Activated T-helper 17 cell treated with anti-CD3 and anti-CD28 coated beads, Interleukin-2, amount 50 U/mL, for 72 hours (primary cell): ENCODE data around the gene MTNR1B. TPM values are rescaled to one million over a fixed set of nuclear protein-coding genes. Genes with fewer than 3 reads are reported as not detected.

Experiments
- ATAC-seq: fragments of 150-1000 bp; cut with Tn5 transposase; replicated peaks from 2 replicates; pipeline ENCODE4 v1.10.0; 2021; ENCODE audit warnings: mild to moderate bottlenecking, moderate library complexity
- H3K27ac Mint-ChIP-seq: one replicate; pipeline ENCODE4 v1.8.0; 2022; ENCODE audit warnings: mixed read lengths
- H3K27me3 Mint-ChIP-seq: one replicate; pipeline ENCODE4 v1.8.0; 2022; ENCODE audit warnings: mixed read lengths
- H3K36me3 Mint-ChIP-seq: one replicate; pipeline ENCODE4 v1.8.0; 2022; ENCODE audit warnings: low read depth, mild to moderate bottlenecking, mixed read lengths
- H3K4me1 Mint-ChIP-seq: one replicate; pipeline ENCODE4 v1.8.0; 2022; ENCODE audit warnings: mixed read lengths
- H3K4me3 Mint-ChIP-seq: one replicate; pipeline ENCODE4 v1.8.0; 2022; ENCODE audit warnings: mild to moderate bottlenecking, mixed read lengths
- H3K9me3 Mint-ChIP-seq: one replicate; pipeline ENCODE4 v1.8.0; 2022; ENCODE audit warnings: mixed read lengths
- total RNA-seq, 2 donors: library from RNA; stranded (reverse); gene quantifications; one replicate each; pipeline ENCODE4 v1.2.3, GENCODE V29; 2022

MTNR1B gene
- total RNA-seq, 2 donors from 2014 or later: not detected

- Mint-ChIP-seq H3K4me1 (no peaks in the 10 kb centered on the region), H3K36me3 (no peaks in the 10 kb centered on the region), H3K27me3 (peaks cover 5% of the 10 kb centered on the region), H3K9me3 (peaks cover 4% of the 10 kb centered on the region), H3K27ac (no peak overlapping the region), H3K4me3 (no peak overlapping the region)
- no peak for ATAC-seq
Observed at GRCh38 chr11:93000511-93001476, 31.3 kb downstream of the MTNR1B start.

- Mint-ChIP-seq H3K36me3 (no peaks in the 10 kb centered on the region), H3K9me3 (peaks cover 4% of the 10 kb centered on the region), H3K4me3 (no peak overlapping the region), H3K27me3 (peaks cover 5% of the 10 kb centered on the region), H3K27ac (no peak overlapping the region), H3K4me1 (no peaks in the 10 kb centered on the region)
- no peak for ATAC-seq
Observed at GRCh38 chr11:93001806-93002205, 32.4 kb downstream of the MTNR1B start.

DNA sequence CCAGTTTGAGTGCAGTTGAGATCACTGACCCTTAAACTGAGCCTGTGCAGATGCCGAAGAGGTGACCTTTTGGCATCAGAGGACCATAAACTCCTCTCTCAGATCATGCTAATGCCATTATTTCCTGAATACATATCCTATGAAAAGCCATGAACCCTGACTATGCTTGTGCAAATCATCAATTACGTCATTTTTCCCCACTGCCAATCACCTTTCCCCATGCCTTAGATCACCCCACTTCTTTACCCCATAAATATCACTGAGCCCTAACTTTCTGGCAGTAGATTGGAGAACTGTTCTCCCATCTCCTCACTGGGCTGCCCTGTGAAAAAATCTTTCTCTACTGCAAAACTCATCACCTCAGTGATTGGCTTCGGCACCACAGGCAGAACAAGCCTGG is 32.9 kb downstream of the MTNR1B start:
- no peak overlapping the region for H3K4me3 Mint-ChIP-seq
- H3K27ac Mint-ChIP-seq: no peak overlapping the region
- no peaks in the 10 kb centered on the region for H3K4me1 Mint-ChIP-seq
- peaks cover 5% of the 10 kb centered on the region for H3K27me3 Mint-ChIP-seq
- no peaks in the 10 kb centered on the region for H3K36me3 Mint-ChIP-seq
- H3K9me3 Mint-ChIP-seq: peaks cover 4% of the 10 kb centered on the region
- ATAC-seq: no peak

DNA sequence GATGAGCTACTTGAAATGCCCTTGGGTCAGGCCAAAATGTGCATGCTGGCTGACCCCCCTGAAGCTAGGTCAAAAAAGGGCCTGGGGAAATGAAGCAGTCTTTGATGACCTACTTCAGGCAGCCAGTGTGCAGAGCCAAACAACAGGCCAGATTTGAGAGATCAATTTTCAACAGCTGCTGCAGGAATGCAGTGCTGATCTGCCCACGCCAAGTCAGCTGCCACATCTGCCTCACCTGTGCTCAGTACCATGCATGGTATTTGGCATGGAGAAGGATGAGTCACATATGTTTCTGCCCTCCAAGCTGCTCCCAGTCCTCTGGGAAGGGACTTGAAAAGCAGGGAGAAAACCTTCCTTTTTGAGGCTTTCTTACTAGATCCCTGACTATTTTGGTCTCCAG is 35.8 kb downstream of the MTNR1B start:
- Mint-ChIP-seq H3K36me3 (no peaks in the 10 kb centered on the region), H3K27me3 (peaks cover 5% of the 10 kb centered on the region), H3K27ac (no peak overlapping the region), H3K4me3 (no peak overlapping the region), H3K4me1 (no peaks in the 10 kb centered on the region), H3K9me3 (peaks cover 4% of the 10 kb centered on the region)
- no peak for ATAC-seq

DNA sequence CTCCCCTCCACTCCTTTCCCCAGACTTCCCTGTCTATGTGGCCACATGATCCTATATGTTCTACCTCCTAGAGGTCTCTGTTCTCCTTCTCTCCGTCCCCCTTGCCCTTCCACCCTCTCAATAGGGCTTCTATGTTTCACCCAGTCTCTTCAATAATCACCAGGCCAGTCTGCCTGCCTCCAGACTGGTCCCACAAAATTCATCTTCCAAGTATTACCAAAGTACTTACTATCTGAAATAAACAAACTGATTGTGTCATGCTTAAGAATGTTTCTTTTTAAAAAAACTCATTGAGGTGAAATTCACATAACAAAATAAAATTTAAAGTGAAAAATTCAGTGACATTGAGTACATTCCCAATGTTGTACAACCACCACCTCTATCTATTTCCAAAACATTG is 44.2 kb downstream of the MTNR1B start:
- H3K27me3 Mint-ChIP-seq: peaks cover 4% of the 10 kb centered on the region
- H3K27ac Mint-ChIP-seq: no peak overlapping the region
- H3K36me3 Mint-ChIP-seq: no peaks in the 10 kb centered on the region
- H3K9me3 Mint-ChIP-seq: no peaks in the 10 kb centered on the region
- H3K4me1 Mint-ChIP-seq: no peaks in the 10 kb centered on the region
- no peak for ATAC-seq
- no peak overlapping the region for H3K4me3 Mint-ChIP-seq

DNA sequence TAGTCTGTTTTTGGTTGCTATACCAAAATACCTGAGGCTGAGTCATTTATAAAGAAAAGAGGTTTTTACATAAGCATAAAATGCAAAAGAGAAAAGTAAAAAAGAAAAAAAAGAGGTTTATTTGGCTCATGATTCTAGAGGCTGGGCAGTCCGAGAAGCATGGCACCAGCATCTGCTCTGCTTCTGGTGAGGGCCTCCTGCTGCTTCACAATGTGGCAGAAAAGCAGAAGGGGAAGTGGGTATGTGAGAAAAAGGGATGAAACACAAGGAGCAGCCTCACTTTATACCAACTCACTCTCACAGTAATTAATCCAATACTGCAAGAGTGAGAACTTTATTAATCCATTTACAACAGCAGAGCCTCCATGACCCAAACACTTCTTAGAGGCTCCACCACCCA is 47.1 kb downstream of the MTNR1B start:
- Mint-ChIP-seq H3K27me3 (peaks cover 14% of the 10 kb centered on the region), H3K9me3 (no peaks in the 10 kb centered on the region), H3K36me3 (no peaks in the 10 kb centered on the region), H3K27ac (no peak overlapping the region), H3K4me1 (no peaks in the 10 kb centered on the region), H3K4me3 (no peak overlapping the region)
- ATAC-seq: no peak

DNA sequence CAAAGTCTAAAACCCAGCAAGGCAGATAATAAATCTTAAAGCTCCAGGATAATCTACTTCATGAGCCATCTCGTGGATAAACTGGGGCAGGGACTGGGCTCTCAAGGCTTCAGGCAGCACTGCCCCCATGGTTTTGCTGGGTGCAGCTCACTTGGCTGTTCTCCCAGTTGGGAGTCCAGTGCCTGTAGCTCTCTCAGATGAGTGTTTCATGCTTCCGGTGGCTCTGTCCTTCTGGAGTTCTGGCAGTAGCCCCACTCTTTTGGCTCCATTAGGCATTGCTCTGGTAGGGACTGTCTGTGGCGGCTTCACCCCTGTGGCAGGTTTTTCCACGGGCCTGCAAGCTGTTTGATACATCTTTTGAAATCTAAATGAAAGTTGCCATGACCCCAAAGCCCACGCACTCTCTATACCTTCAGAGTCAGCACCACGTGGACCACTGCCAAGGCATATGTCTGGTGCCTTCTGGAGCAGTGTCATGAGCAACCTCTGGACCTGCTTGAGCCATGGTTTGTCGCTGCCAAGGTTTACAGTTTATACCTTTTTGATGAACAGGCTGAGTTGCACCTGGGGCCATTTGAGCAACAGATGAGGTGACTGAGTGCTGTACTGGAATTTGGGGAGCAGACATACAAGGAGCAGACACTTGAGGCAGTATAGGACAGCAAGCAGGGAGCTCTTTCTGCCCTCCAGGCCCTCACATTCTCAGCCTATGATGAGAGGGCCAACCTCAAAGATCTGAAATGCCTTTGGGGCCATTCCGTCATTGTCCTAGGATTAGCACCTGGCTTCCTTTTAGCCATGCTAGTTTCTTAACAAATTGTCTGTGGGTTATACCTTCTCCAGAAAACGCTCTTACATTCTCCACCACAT is 48.6 kb downstream of the MTNR1B start:
- Mint-ChIP-seq H3K4me3 (no peak overlapping the region), H3K4me1 (no peaks in the 10 kb centered on the region), H3K36me3 (no peaks in the 10 kb centered on the region), H3K27me3 (peaks cover 17% of the 10 kb centered on the region), H3K27ac (no peak overlapping the region), H3K9me3 (no peaks in the 10 kb centered on the region)
- no peak for ATAC-seq

DNA sequence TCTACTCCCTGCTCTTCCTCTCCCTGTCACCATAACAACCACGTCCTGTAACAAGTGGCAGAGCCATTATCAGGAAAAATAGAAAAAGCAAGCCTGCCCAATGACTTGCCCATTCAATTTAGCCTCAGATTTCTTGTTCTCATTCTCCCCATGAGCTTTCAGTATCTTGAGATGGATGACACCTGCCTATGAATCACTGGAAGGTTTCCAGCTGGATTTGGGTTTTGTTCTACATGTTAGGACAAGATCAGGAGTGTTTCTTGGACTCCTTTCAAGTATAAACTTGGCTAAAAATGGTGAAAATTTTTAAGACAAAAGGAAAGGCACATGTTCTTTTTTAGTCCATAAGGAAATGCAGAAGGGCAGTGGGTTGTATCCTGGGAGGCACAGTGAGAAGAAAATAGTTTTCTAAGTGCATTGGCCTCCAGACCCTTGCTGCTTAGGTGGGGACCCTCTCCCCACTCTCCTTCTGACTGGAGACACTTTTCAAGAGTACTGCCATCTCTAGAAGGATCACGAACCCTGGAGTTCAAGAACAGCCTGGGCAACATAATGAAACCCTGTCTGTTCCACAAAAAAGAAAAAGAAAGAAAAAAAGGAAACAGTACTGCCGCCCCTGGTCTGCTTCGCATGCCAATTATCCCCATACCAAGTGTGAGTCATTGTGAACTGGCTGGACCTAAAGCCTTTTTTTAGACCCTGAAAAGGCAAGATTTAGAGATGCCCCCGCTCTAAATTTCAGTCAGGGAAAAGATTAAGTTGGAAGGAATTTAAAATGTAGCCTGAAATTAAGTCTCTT is 51.0 kb downstream of the MTNR1B start:
- Mint-ChIP-seq H3K27ac (no peak overlapping the region), H3K27me3 (peaks cover 14% of the 10 kb centered on the region), H3K36me3 (no peaks in the 10 kb centered on the region), H3K4me3 (no peak overlapping the region), H3K4me1 (no peaks in the 10 kb centered on the region), H3K9me3 (no peaks in the 10 kb centered on the region)
- ATAC-seq: peak; percentile 23

DNA sequence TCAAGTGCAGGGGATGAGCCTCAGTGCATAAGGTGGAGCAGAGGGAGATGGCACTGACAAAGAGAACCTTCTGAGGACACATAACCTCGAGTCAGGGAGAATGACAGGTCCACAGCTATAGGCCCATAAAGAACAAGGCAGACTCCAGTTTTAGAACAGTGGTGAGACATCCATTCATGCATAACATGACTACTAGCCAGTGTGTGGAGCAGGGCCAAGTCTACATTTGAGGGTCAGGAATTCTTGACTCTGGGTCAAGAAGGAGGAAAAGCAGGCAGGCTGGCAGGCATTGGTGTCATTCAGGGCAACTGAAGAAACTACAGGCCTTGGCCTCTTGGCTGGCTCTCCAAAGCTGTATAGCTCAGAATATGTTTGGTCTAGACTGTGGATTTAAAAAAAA is 54.9 kb downstream of the MTNR1B start:
- no peak for ATAC-seq
- Mint-ChIP-seq H3K4me1 (no peaks in the 10 kb centered on the region), H3K36me3 (no peaks in the 10 kb centered on the region), H3K27me3 (peaks cover 19% of the 10 kb centered on the region), H3K9me3 (no peaks in the 10 kb centered on the region), H3K4me3 (no peak overlapping the region), H3K27ac (no peak overlapping the region)

DNA sequence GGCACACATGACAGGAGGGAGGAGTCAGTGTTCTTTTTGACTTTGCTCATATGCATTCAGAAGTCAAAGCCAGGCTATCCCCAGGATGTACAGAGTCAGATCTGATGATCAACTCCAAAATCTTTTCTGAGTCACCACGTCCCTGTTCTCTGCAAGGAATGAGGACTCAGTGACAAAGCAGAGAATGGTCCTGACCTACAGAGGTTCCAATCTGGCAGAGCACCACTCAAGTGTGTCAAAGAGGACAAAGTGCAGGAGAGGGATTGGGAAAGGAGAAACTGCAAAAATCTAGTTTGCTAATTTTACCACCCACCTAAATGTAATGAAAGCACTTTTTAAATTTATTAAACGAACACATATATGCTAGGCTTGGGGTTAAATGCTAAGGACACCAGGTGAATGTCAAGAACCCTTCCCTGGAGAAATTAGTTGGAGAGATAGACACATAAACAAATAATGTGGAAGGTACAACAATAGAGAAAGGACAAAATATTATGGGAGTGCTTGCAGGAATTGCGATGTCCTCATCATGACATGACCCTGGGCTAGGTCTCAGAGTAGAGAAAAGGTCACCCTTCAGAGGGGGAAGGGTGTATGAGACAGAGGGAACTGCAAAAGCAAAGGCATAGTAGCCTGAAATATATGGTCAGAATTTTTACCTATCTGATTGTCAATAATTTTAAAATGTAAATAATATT is 56.3 kb downstream of the MTNR1B start:
- Mint-ChIP-seq H3K4me3 (no peak overlapping the region), H3K36me3 (no peaks in the 10 kb centered on the region), H3K27me3 (peaks cover 16% of the 10 kb centered on the region), H3K27ac (no peak overlapping the region), H3K4me1 (no peaks in the 10 kb centered on the region), H3K9me3 (no peaks in the 10 kb centered on the region)
- no peak for ATAC-seq

- Mint-ChIP-seq H3K9me3 (no peaks in the 10 kb centered on the region), H3K4me1 (peaks cover 5% of the 10 kb centered on the region), H3K27me3 (peaks cover 14% of the 10 kb centered on the region), H3K4me3 (peak overlapping the region; percentile 60), H3K36me3 (no peaks in the 10 kb centered on the region), H3K27ac (peak overlapping the region; percentile 63)
- ATAC-seq: peak; percentile 30
Observed at GRCh38 chr11:93028960-93029522, 59.6 kb downstream of the MTNR1B start.

DNA sequence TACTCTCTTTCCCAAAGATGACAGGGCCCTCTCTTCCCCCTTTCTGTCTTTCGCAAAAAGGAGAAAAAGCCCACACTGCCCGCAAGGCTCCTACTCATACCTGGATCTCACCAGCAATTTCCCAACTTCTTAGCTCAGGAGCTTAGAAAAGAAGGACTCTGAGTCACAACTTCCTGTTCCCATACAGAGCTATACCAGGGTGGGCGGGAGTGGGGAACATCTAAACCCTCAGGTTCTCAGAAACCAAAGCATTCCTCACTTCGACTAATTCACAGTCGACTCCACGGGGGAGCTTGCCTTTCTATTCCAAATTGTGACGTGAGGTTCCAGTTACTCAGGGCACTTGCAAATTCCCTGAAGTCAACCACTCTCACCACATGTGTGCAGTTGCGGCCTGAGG is 61.9 kb downstream of the MTNR1B start:
- peaks cover 5% of the 10 kb centered on the region for H3K4me1 Mint-ChIP-seq
- peak overlapping the region; percentile 67 for H3K27ac Mint-ChIP-seq
- peaks cover 12% of the 10 kb centered on the region for H3K27me3 Mint-ChIP-seq
- peak overlapping the region; percentile 63 for H3K4me3 Mint-ChIP-seq
- no peaks in the 10 kb centered on the region for H3K36me3 Mint-ChIP-seq
- ATAC-seq: peak; percentile 66
- no peaks in the 10 kb centered on the region for H3K9me3 Mint-ChIP-seq
